ENCODE data around the gene APOBEC3G.
"Not testable (repeated sequence)": the region's sequence is repeated elsewhere in the genome, so short reads cannot be mapped to it uniquely, and the experiment has no call there.

- not testable (repeated sequence) for TF ChIP-seq CTCF (IDR thresholded peaks at IDR 0.05; ENCODE audit: low read depth, low read length); POLR2A (IDR thresholded peaks at IDR 0.05; ENCODE audit: extremely low read depth, insufficient read length); MAX (IDR thresholded peaks at IDR 0.05; ENCODE audit: low read depth, low read length)
These were observed 4.5 kb upstream of the APOBEC3G start for GRCh38 chr22:39072581-39072981.

All from NB4 (cell line).